ENCODE data around the gene PPA2. TPM values are rescaled to one million over a fixed set of nuclear protein-coding genes. Genes with fewer than 3 reads are reported as not detected.

PPA2 gene
- total RNA-seq, 1 experiment from 2014 or later, result 74.5 TPM

GRCh38 chr4:105510245-105510644 is 36.4 kb upstream of the PPA2 start:
- Histone ChIP-seq H3K4me3 (no peak overlapping the region), H3K4me2 (no peak overlapping the region), H3K27ac (no peak overlapping the region), H3K9me3 (ENCODE audit: insufficient read depth, low read depth) (no peaks in the 10 kb centered on the region), H3K36me3 (ENCODE audit: low read depth) (no peaks in the 10 kb centered on the region), H3K27me3 (ENCODE audit: insufficient read depth, low read depth) (no peaks in the 10 kb centered on the region), H3F3A (ENCODE audit: insufficient read depth, low read depth) (no peaks in the 10 kb centered on the region), H3K9me2 (ENCODE audit: insufficient read depth) (no peaks in the 10 kb centered on the region), H2AFZ (no peak overlapping the region), H3K79me2 (ENCODE audit: low read depth) (no peaks in the 10 kb centered on the region), H4K20me1 (ENCODE audit: insufficient read depth) (no peaks in the 10 kb centered on the region), H3K4me1 (replicated peaks; ENCODE audit: insufficient read depth) (no peaks in the 10 kb centered on the region)
- POLR2A ChIA-PET (ENCODE audit: unreplicated experiment), result no interaction called here
- BruUV-seq (replicated peaks), result no TSS peak
- no peak for DNase-seq
- intact Hi-C loops (cut with micrococcal nuclease; ENCODE audit: unreplicated experiment), result no loop called here
- TF ChIP-seq CTCF (conservative IDR thresholded peaks at IDR 0.05) (no peak), EZH2 (IDR thresholded peaks at IDR 0.05; ENCODE audit: low read depth) (no peak)
- CTCF ChIA-PET, result no interaction called here

- Histone ChIP-seq H3K4me2 (no peak overlapping the region), H2AFZ (no peak overlapping the region), H3K4me1 (replicated peaks; ENCODE audit: insufficient read depth) (no peaks in the 10 kb centered on the region), H3K9me2 (ENCODE audit: insufficient read depth) (no peaks in the 10 kb centered on the region), H3F3A (ENCODE audit: insufficient read depth, low read depth) (no peaks in the 10 kb centered on the region), H4K20me1 (ENCODE audit: insufficient read depth) (no peaks in the 10 kb centered on the region), H3K79me2 (ENCODE audit: low read depth) (no peaks in the 10 kb centered on the region), H3K9me3 (ENCODE audit: insufficient read depth, low read depth) (no peaks in the 10 kb centered on the region), H3K27me3 (ENCODE audit: insufficient read depth, low read depth) (no peaks in the 10 kb centered on the region), H3K36me3 (ENCODE audit: low read depth) (no peaks in the 10 kb centered on the region), H3K4me3 (no peak overlapping the region), H3K27ac (no peak overlapping the region)
- no peak for DNase-seq
- no TSS peak for BruUV-seq (replicated peaks)
- POLR2A ChIA-PET (ENCODE audit: unreplicated experiment), result no interaction called here
- intact Hi-C loops (cut with micrococcal nuclease; ENCODE audit: unreplicated experiment), result no loop called here
- CTCF ChIA-PET, result no interaction called here
- TF ChIP-seq CTCF (conservative IDR thresholded peaks at IDR 0.05) (no peak), EZH2 (IDR thresholded peaks at IDR 0.05; ENCODE audit: low read depth) (no peak)
Observed at GRCh38 chr4:105509714-105510113, 35.9 kb upstream of the PPA2 start.

- Histone ChIP-seq H4K20me1 (ENCODE audit: insufficient read depth) (no peaks in the 10 kb centered on the region), H3K36me3 (ENCODE audit: low read depth) (no peaks in the 10 kb centered on the region), H3K4me3 (no peak overlapping the region), H3K9me3 (ENCODE audit: insufficient read depth, low read depth) (no peaks in the 10 kb centered on the region), H2AFZ (no peak overlapping the region), H3K9me2 (ENCODE audit: insufficient read depth) (no peaks in the 10 kb centered on the region), H3K79me2 (ENCODE audit: low read depth) (no peaks in the 10 kb centered on the region), H3K4me2 (no peak overlapping the region), H3K27ac (no peak overlapping the region), H3K4me1 (replicated peaks; ENCODE audit: insufficient read depth) (no peaks in the 10 kb centered on the region), H3F3A (ENCODE audit: insufficient read depth, low read depth) (no peaks in the 10 kb centered on the region), H3K27me3 (ENCODE audit: insufficient read depth, low read depth) (no peaks in the 10 kb centered on the region)
- intact Hi-C loops (cut with micrococcal nuclease; ENCODE audit: unreplicated experiment), result no loop called here
- CTCF ChIA-PET, result no interaction called here
- DNase-seq, result no peak
- no TSS peak for BruUV-seq (replicated peaks)
- POLR2A ChIA-PET (ENCODE audit: unreplicated experiment), result no interaction called here
- TF ChIP-seq EZH2 (IDR thresholded peaks at IDR 0.05; ENCODE audit: low read depth), result no peak
- no peak for TF ChIP-seq CTCF (conservative IDR thresholded peaks at IDR 0.05)
Observed at GRCh38 chr4:105509291-105509690, 35.4 kb upstream of the PPA2 start.
